ENCODE data around the gene RAB11B.
"Not testable (repeated sequence)": the region's sequence is repeated elsewhere in the genome, so short reads cannot be mapped to it uniquely, and the experiment has no call there.

DNA sequence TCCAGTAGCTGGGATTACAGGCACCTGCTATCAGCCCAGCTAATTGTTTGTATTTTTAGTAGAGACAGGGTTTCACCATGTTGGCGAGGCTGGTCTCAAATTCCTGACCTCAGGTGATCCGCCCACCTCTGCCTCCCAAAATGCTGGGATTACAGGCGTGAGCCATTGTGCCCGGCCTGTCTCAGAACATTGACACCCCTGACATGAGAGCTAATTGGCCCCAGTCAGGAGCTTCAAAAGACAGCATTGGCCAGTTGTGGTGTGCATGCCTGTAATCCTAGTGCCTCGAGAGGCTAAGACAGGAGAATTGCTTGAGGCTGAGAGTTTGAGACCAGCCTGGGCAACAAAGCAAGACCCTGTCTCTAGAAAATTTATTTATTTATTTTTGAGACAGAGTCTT lies 37.3 kb upstream of the RAB11B start:
- TF ChIP-seq, protein P1, sequence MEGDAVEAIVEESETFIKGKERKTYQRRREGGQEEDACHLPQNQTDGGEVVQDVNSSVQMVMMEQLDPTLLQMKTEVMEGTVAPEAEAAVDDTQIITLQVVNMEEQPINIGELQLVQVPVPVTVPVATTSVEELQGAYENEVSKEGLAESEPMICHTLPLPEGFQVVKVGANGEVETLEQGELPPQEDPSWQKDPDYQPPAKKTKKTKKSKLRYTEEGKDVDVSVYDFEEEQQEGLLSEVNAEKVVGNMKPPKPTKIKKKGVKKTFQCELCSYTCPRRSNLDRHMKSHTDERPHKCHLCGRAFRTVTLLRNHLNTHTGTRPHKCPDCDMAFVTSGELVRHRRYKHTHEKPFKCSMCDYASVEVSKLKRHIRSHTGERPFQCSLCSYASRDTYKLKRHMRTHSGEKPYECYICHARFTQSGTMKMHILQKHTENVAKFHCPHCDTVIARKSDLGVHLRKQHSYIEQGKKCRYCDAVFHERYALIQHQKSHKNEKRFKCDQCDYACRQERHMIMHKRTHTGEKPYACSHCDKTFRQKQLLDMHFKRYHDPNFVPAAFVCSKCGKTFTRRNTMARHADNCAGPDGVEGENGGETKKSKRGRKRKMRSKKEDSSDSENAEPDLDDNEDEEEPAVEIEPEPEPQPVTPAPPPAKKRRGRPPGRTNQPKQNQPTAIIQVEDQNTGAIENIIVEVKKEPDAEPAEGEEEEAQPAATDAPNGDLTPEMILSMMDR (conservative IDR thresholded peaks at IDR 0.05), result not testable (repeated sequence)
- not testable (repeated sequence) for TF ChIP-seq ZFX (IDR thresholded peaks at IDR 0.05)
